HG03442 (cell line): ENCODE results near the gene ACBD3.
A peak's percentile ranks its signal among the peaks of the same experiment; 100 is the strongest.

ENCODE experiments used
- ATAC-seq: cut with Tn5 transposase; IDR thresholded peaks from one replicate; pipeline ENCODE4 v1.9.1; 2021; ENCODE audit warnings: mild to moderate bottlenecking, moderate library complexity; ENCODE audit not compliant: unreplicated experiment

Gene ACBD3

GRCh38 chr1:226116673-226117072, 69.9 kb downstream of the ACBD3 start:
- ATAC-seq: no peak

- no peak for ATAC-seq
These were observed 73.9 kb downstream of the ACBD3 start for GRCh38 chr1:226112626-226113025.

GRCh38 chr1:226111883-226112261, 74.7 kb downstream of the ACBD3 start:
- ATAC-seq: no peak

GRCh38 chr1:226111098-226111882, 75.3 kb downstream of the ACBD3 start:
- ATAC-seq: no peak

GRCh38 chr1:226110249-226111097, 76.1 kb downstream of the ACBD3 start:
- peak; percentile 76 for ATAC-seq

- ATAC-seq: peak; percentile 65
These were observed 76.7 kb downstream of the ACBD3 start for GRCh38 chr1:226109829-226110248.

- no peak for ATAC-seq
These were observed 77.4 kb downstream of the ACBD3 start for GRCh38 chr1:226108935-226109828.

- ATAC-seq: no peak
These were observed 78.8 kb downstream of the ACBD3 start for GRCh38 chr1:226107471-226108460.

GRCh38 chr1:226104671-226105121, 81.8 kb downstream of the ACBD3 start:
- no peak for ATAC-seq

GRCh38 chr1:226100436-226101391, 85.8 kb downstream of the ACBD3 start:
- no peak for ATAC-seq

- ATAC-seq: no peak
These were observed 87.4 kb downstream of the ACBD3 start for GRCh38 chr1:226098870-226099835.

- no peak for ATAC-seq
These were observed 88.5 kb downstream of the ACBD3 start for GRCh38 chr1:226097866-226098625.

- ATAC-seq: no peak
These were observed 91.3 kb downstream of the ACBD3 start for GRCh38 chr1:226095286-226095685.
